Astrocyte (in vitro differentiated cells and primary cell): ENCODE measurements around the gene C10orf90.

Source experiments
- EZH2 ChIP-seq: IDR thresholded peaks from 2 replicates; pipeline ENCODE4 v1.6.1; 2012; ENCODE audit warnings: mild to moderate bottlenecking, low read length, inconsistent platforms; ENCODE audit not compliant: insufficient read depth
- TF ChIP-seq, protein P1 (sequence below): IDR thresholded peaks from 2 replicates; pipeline ENCODE4 v1.5.1; 2011; ENCODE audit warnings: low read depth, mild to moderate bottlenecking, inconsistent platforms, low read length, moderate library complexity; ENCODE audit not compliant: insufficient read depth

DNA sequence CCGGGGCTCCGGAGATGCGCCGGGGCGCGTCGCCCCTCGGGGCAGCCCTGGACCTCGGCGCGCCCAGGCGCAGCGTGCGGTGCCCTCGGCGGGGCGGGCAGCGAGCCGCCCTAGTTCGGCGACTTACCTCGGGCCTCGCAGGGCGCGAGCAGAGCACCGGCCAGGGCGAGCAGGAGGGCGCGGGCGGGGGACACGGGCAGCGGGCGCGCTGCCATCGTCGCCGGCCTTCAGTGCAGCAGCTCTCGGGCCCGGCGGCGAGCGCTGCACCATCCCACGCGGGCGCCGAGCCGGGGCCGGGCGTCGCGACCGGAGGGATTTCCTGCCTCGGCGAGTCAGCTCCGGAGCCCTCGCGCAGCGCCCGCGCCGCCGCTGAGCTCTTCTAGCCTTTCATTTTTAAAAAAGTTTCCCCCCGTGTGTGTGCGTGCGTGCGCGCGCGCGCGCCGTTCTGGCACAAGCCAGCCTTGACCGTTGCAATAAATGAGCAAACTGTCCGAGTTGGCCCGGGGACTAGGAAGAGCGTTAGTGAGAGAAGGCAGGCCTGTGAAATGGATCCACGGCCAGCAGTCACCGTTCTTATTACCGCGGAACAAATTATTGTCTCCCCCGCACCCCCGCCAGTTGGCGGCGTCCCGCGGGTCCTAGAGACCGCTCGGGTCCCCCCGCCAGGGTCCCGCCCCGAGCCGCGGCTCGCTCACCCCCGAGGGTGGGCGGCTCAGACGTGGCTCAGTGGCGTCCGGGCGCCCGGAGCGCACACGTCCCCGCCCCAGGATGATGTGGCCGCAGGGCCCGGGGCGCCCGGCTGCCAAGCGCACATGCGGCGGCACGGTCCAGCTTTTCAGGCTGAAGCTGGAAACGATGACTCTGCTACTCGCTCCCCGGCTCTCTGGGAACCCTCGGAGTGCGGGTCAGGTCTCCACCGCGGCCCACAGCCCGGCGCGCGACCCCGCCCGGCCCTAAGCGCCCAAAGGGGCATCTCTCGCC lies 282.3 kb downstream of the C10orf90 start, which contains the start of gene ADAM12:
- TF ChIP-seq, protein P1, sequence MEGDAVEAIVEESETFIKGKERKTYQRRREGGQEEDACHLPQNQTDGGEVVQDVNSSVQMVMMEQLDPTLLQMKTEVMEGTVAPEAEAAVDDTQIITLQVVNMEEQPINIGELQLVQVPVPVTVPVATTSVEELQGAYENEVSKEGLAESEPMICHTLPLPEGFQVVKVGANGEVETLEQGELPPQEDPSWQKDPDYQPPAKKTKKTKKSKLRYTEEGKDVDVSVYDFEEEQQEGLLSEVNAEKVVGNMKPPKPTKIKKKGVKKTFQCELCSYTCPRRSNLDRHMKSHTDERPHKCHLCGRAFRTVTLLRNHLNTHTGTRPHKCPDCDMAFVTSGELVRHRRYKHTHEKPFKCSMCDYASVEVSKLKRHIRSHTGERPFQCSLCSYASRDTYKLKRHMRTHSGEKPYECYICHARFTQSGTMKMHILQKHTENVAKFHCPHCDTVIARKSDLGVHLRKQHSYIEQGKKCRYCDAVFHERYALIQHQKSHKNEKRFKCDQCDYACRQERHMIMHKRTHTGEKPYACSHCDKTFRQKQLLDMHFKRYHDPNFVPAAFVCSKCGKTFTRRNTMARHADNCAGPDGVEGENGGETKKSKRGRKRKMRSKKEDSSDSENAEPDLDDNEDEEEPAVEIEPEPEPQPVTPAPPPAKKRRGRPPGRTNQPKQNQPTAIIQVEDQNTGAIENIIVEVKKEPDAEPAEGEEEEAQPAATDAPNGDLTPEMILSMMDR, result no peak
- no peak for TF ChIP-seq EZH2
